HCT116 (cell line): ENCODE results near the gene FBXL14. TPM values are rescaled to one million over a fixed set of nuclear protein-coding genes. Genes with fewer than 3 reads are reported as not detected.

Experiments used
- ATAC-seq: fragments of 200-7000 bp; cut with Tn5 transposase; 2 replicates; pipeline ENCODE4 v1.9.1; 2020; ENCODE audit warnings: mild to moderate bottlenecking, moderate library complexity
- BruUV-seq: library from RNA; stranded (reverse); fragments of 400-500 nt; replicated peaks from 2 replicates; lab custom pipeline; 2021; lab: Mats Ljungman, UMichigan
- CTCF ChIA-PET: fragments of 300-600 bp; sonication (Branson Sonifier 250); formaldehyde crosslinking; loops from one replicate; lab custom pipeline; 2021; ENCODE audit warnings: antibody characterized with exemption; lab: Charles Lee
- POLR2A ChIA-PET: fragments of 300-600, 350-600 bp; sonication (Branson Sonifier 250); formaldehyde crosslinking; loops from one replicate; lab custom pipeline; 2021; ENCODE audit warnings: antibody characterized with exemption; lab: Charles Lee
- RAD21 ChIA-PET, 2 experiments: fragments of 300-600 bp; sonication (Branson Sonifier 250); formaldehyde crosslinking; loops; one replicate each; lab custom pipeline; 2023; ENCODE audit warnings: low total read pairs in 2 of 2; ENCODE audit not compliant: uncharacterized antibody in 2 of 2, unreplicated experiment in 2 of 2, low non-redundant PET in 1 of 2; lab: Charles Lee
- DNase-seq: peaks from one replicate; pipeline ENCODE4 v3.0.0-alpha.2; 2010; ENCODE audit warnings: low read depth, low spot score
- H2AFZ ChIP-seq: fragments of 200-600 bp; shearing (Covaris generic), sonication (generic); 2 replicates; pipeline ENCODE4 v1.6.1; 2017; ENCODE audit warnings: low read depth, mixed run types, mixed read lengths, antibody characterized with exemption, low read length; ENCODE audit not compliant: poor library complexity, severe bottlenecking
- H3K27ac ChIP-seq: 2 replicates; pipeline ENCODE4 v1.5.1; 2012; ENCODE audit warnings: low read depth, low read length
- H3K27me3 ChIP-seq: fragments of 200-600 bp; sonication (generic); 2 replicates; pipeline ENCODE4 v1.6.1; 2016; ENCODE audit warnings: mixed run types, low read length, mixed read lengths; ENCODE audit not compliant: insufficient read depth
- H3K36me3 ChIP-seq, 2 experiments: fragments of 200-500 bp in 1 of 2; fragments of 200-600 bp in 1 of 2; sonication (Bioruptor generic) in 1 of 2; sonication (generic) in 1 of 2; 2 replicates each; pipeline versions ENCODE4 v1.5.1 to v1.6.1; 2014 to 2016; ENCODE audit warnings: low read length in 2 of 2, inconsistent platforms in 1 of 2, mixed read lengths in 1 of 2, mixed run types in 1 of 2; ENCODE audit not compliant: insufficient read depth in 2 of 2, control insufficient read depth in 1 of 2
- H3K4me1 ChIP-seq, 2 experiments: fragments of 200-600 bp in 1 of 2; sonication (generic) in 1 of 2; 2 replicates each; pipeline versions ENCODE4 v1.5.1 to v1.6.1; 2012 to 2017; ENCODE audit warnings: low read length in 2 of 2, inconsistent platforms in 1 of 2, mild to moderate bottlenecking in 1 of 2, mixed read lengths in 1 of 2, mixed run types in 1 of 2, moderate library complexity in 1 of 2; ENCODE audit not compliant: insufficient read depth in 2 of 2, control insufficient read depth in 1 of 2
- H3K4me2 ChIP-seq: fragments of 200-600 bp; sonication (generic); 2 replicates; pipeline ENCODE4 v1.6.1; 2017; ENCODE audit warnings: mixed run types, low read length, mixed read lengths
- H3K4me3 ChIP-seq, 2 experiments: fragments of 200-600 bp in 1 of 2; sonication (generic) in 1 of 2; replicated peaks in 1 of 2; 2 replicates each; pipeline ENCODE4 v1.5.1; 2011 to 2016; ENCODE audit warnings: low read length in 2 of 2, control low read depth in 1 of 2, low read depth in 1 of 2, mild to moderate bottlenecking in 1 of 2, mixed read lengths in 1 of 2, mixed run types in 1 of 2
- H3K79me2 ChIP-seq: fragments of 200-600 bp; sonication (generic); 2 replicates; pipeline ENCODE4 v1.6.1; 2017; ENCODE audit warnings: mild to moderate bottlenecking, mixed run types, low read length, moderate library complexity, mixed read lengths; ENCODE audit not compliant: insufficient read depth
- H3K9ac ChIP-seq: fragments of 200-600 bp; sonication (generic); 2 replicates; pipeline ENCODE4 v1.6.1; 2016; ENCODE audit warnings: low read length, mixed read lengths
- H3K9me2 ChIP-seq: fragments of 200-600 bp; sonication (generic), shearing (Covaris generic); 2 replicates; pipeline ENCODE4 v1.6.1; 2017; ENCODE audit warnings: mixed run types, mild to moderate bottlenecking, moderate library complexity; ENCODE audit not compliant: insufficient read depth
- H3K9me3 ChIP-seq, 2 experiments: fragments of 200-500 bp in 1 of 2; fragments of 200-600 bp in 1 of 2; sonication (Bioruptor generic) in 1 of 2; sonication (generic) in 1 of 2; 2 replicates each; pipeline ENCODE4 v1.6.1; 2014 to 2017; ENCODE audit warnings: low read length in 2 of 2, mixed read lengths in 2 of 2, inconsistent platforms in 1 of 2, low read depth in 1 of 2, mild to moderate bottlenecking in 1 of 2, mixed run types in 1 of 2, moderate library complexity in 1 of 2; ENCODE audit not compliant: control insufficient read depth in 1 of 2, insufficient read depth in 1 of 2
- H4K20me1 ChIP-seq: fragments of 200-600 bp; sonication (generic), shearing (Covaris generic); 2 replicates; pipeline ENCODE4 v1.6.1; 2017; ENCODE audit warnings: mixed run types, mild to moderate bottlenecking, moderate library complexity; ENCODE audit not compliant: insufficient read depth
- CBX3 ChIP-seq: IDR thresholded peaks from 2 replicates; pipeline ENCODE4 v1.6.1; 2012; ENCODE audit warnings: low read depth
- CEBPB ChIP-seq: IDR thresholded peaks from 2 replicates; pipeline ENCODE4 v1.6.1; 2012; ENCODE audit warnings: low read depth
- EGR1 ChIP-seq: IDR thresholded peaks from 2 replicates; pipeline ENCODE4 v1.6.1; 2012; ENCODE audit warnings: low read depth
- ELF1 ChIP-seq: IDR thresholded peaks from 2 replicates; pipeline ENCODE4 v1.6.1; 2012; ENCODE audit warnings: low read depth, borderline replicate concordance
- EZH2 ChIP-seq: fragments of 200-600 bp; sonication (generic); IDR thresholded peaks from 2 replicates; pipeline ENCODE4 v1.6.1; 2017; ENCODE audit warnings: antibody characterized with exemption, mixed run types
- EZH2phosphoT487 ChIP-seq: fragments of 200-600 bp; IDR thresholded peaks from 2 replicates; pipeline ENCODE4 v1.6.1; 2018; ENCODE audit warnings: antibody characterized with exemption, borderline replicate concordance
- FOSL1 ChIP-seq: IDR thresholded peaks from 2 replicates; pipeline ENCODE4 v1.6.1; 2012; ENCODE audit warnings: low read depth
- JUND ChIP-seq: IDR thresholded peaks from 2 replicates; pipeline ENCODE4 v1.6.1; 2012
- POLR2A ChIP-seq: IDR thresholded peaks from 2 replicates; pipeline ENCODE4 v1.7.0; 2011; ENCODE audit warnings: borderline replicate concordance; ENCODE audit not compliant: insufficient read depth, insufficient read length; ENCODE audit errors: extremely low read depth
- POLR2AphosphoS5 ChIP-seq: IDR thresholded peaks from 2 replicates; pipeline ENCODE4 v1.6.1; 2011; ENCODE audit warnings: mild to moderate bottlenecking, low read depth, low read length, moderate library complexity
- SRF ChIP-seq: IDR thresholded peaks from 2 replicates; pipeline ENCODE4 v1.6.1; 2012; ENCODE audit warnings: low read depth
- TCF7L2 ChIP-seq: IDR thresholded peaks from 2 replicates; pipeline ENCODE4 v1.7.0; 2011; ENCODE audit warnings: borderline replicate concordance, inconsistent platforms; ENCODE audit not compliant: insufficient read depth, insufficient read length; ENCODE audit errors: extremely low read depth
- YY1 ChIP-seq: IDR thresholded peaks from 2 replicates; pipeline ENCODE4 v1.6.1; 2011; ENCODE audit warnings: low read length, low read depth, moderate library complexity, mild to moderate bottlenecking; ENCODE audit not compliant: insufficient replicate concordance; ENCODE audit errors: extremely low read depth
- ZFX ChIP-seq: fragments of 450-650 bp; IDR thresholded peaks from 2 replicates; pipeline ENCODE4 v1.6.1; 2017
- intact Hi-C: fragments of 100-400 bp; cut with micrococcal nuclease; formaldehyde crosslinking; loops from 2 replicates; pipeline ENCODE4 v1.10.0; 2022
- total RNA-seq: library from RNA; stranded (reverse); gene quantifications from one replicate; pipeline ENCODE4 v1.2.1, GENCODE V29; 2021; ENCODE audit not compliant: unreplicated experiment
- TF ChIP-seq, protein P1 (sequence below): IDR thresholded peaks from 2 replicates; pipeline ENCODE4 v1.6.1; 2012; ENCODE audit warnings: low read depth
- TF ChIP-seq, protein P2 (sequence below): IDR thresholded peaks from 2 replicates; pipeline ENCODE4 v1.6.1; 2012
- TF ChIP-seq, protein P3 (sequence below): IDR thresholded peaks from 2 replicates; pipeline ENCODE4 v1.6.1; 2011; ENCODE audit warnings: mild to moderate bottlenecking, low read length, moderate library complexity; ENCODE audit not compliant: insufficient replicate concordance; ENCODE audit errors: extremely low read depth
- TF ChIP-seq, protein P4 (sequence below): IDR thresholded peaks from 2 replicates; pipeline ENCODE4 v1.6.1; 2012

The FBXL14 gene
- total RNA-seq, 1 experiment from 2014 or later = 19.0 TPM

DNA sequence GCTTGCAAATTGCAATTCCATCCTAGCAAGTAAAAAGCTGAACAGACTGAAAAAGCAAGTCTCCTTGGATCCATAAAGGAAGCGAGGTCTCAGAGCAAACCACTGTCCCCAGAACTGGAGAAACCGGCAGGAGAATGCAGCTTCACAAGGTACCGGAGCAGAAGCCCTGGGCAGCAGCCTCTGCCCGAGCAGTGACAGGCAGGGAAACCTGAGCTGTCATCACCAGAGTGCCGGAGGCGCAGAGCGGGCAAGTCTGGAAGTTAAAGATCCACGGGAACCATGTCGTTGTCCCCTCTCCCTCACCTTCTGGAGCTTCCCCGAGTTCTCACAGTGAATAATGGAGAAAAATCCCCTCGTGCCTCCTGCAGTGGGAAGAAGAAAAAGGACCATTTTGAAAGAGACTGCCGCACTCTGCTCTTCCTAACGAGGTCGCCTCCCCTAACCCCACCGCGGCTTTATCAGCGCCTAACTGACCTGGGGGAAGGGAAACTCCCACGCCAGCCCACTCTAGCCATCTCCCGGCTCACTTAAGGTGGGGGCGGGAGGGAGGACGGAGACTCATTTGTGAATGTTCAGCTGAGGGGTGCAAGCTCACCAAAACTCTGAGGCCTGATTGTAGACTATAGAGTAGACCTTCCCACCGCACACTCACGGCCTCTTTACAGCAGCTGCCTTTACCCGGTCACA is 27.8 kb downstream of the FBXL14 start:
- TF ChIP-seq CEBPB = no peak
- TF ChIP-seq EZH2phosphoT487 = no peak
- TF ChIP-seq CBX3 = no peak
- TF ChIP-seq JUND = no peak
- TF ChIP-seq, protein P1, sequence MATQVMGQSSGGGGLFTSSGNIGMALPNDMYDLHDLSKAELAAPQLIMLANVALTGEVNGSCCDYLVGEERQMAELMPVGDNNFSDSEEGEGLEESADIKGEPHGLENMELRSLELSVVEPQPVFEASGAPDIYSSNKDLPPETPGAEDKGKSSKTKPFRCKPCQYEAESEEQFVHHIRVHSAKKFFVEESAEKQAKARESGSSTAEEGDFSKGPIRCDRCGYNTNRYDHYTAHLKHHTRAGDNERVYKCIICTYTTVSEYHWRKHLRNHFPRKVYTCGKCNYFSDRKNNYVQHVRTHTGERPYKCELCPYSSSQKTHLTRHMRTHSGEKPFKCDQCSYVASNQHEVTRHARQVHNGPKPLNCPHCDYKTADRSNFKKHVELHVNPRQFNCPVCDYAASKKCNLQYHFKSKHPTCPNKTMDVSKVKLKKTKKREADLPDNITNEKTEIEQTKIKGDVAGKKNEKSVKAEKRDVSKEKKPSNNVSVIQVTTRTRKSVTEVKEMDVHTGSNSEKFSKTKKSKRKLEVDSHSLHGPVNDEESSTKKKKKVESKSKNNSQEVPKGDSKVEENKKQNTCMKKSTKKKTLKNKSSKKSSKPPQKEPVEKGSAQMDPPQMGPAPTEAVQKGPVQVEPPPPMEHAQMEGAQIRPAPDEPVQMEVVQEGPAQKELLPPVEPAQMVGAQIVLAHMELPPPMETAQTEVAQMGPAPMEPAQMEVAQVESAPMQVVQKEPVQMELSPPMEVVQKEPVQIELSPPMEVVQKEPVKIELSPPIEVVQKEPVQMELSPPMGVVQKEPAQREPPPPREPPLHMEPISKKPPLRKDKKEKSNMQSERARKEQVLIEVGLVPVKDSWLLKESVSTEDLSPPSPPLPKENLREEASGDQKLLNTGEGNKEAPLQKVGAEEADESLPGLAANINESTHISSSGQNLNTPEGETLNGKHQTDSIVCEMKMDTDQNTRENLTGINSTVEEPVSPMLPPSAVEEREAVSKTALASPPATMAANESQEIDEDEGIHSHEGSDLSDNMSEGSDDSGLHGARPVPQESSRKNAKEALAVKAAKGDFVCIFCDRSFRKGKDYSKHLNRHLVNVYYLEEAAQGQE = no peak
- no peak for TF ChIP-seq YY1
- TF ChIP-seq FOSL1 = no peak
- no peak for TF ChIP-seq ZFX
- TF ChIP-seq EGR1 = no peak
- TF ChIP-seq, protein P2, sequence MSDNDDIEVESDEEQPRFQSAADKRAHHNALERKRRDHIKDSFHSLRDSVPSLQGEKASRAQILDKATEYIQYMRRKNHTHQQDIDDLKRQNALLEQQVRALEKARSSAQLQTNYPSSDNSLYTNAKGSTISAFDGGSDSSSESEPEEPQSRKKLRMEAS = no peak
- TF ChIP-seq ELF1 = no peak
- TF ChIP-seq, protein P3, sequence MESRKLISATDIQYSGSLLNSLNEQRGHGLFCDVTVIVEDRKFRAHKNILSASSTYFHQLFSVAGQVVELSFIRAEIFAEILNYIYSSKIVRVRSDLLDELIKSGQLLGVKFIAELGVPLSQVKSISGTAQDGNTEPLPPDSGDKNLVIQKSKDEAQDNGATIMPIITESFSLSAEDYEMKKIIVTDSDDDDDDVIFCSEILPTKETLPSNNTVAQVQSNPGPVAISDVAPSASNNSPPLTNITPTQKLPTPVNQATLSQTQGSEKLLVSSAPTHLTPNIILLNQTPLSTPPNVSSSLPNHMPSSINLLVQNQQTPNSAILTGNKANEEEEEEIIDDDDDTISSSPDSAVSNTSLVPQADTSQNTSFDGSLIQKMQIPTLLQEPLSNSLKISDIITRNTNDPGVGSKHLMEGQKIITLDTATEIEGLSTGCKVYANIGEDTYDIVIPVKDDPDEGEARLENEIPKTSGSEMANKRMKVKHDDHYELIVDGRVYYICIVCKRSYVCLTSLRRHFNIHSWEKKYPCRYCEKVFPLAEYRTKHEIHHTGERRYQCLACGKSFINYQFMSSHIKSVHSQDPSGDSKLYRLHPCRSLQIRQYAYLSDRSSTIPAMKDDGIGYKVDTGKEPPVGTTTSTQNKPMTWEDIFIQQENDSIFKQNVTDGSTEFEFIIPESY = no peak
- no peak for TF ChIP-seq POLR2AphosphoS5
- no peak for TF ChIP-seq POLR2A
- TF ChIP-seq SRF = no peak
- TF ChIP-seq TCF7L2 = no peak
- TF ChIP-seq, protein P4, sequence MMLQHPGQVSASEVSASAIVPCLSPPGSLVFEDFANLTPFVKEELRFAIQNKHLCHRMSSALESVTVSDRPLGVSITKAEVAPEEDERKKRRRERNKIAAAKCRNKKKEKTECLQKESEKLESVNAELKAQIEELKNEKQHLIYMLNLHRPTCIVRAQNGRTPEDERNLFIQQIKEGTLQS = no peak
- TF ChIP-seq EZH2 = no peak
- DNase-seq (no peak), ATAC-seq (no peak)
- intact Hi-C loops = no loop called here
- Histone ChIP-seq H3K4me2 (no peak overlapping the region), H3K4me3 (no peak overlapping the region), H3K4me1 (no peaks in the 10 kb centered on the region), H3K27ac (no peak overlapping the region), H3K79me2 (no peaks in the 10 kb centered on the region), H2AFZ (no peak overlapping the region), H3K27me3 (peaks cover 19% of the 10 kb centered on the region; the same call in 1 of the 2 replicates), H4K20me1 (no peaks in the 10 kb centered on the region), H3K9me3 (no peaks in the 10 kb centered on the region), H3K9ac (no peak overlapping the region), H3K9me2 (no peaks in the 10 kb centered on the region), H3K36me3 (no peaks in the 10 kb centered on the region)
- RAD21 ChIA-PET = no interaction called here
- POLR2A ChIA-PET = no interaction called here
- CTCF ChIA-PET = interaction anchor here (1.3 kb wide), 1 partner anchor 448 kb away, joined by 3 read pairs; no protein-coding TSS in a partner anchor
- no TSS peak for BruUV-seq
